ENCODE results near the gene FAM135A.

- no peak for TF ChIP-seq CTCF (IDR thresholded peaks at IDR 0.05)
- TF ChIP-seq POLR2A (IDR thresholded peaks at IDR 0.05) = no peak
Observed at GRCh38 chr6:70375882-70376281, 37.4 kb upstream of the FAM135A start.

Measured in uterus (tissue), 2 donors.